Inferior parietal cortex (tissue), 1 donor: ENCODE measurements around the gene CASKIN1.
A peak's percentile ranks its signal among the peaks of the same experiment; 100 is the strongest.

Experiments used
- DNase-seq: peaks from one replicate; pipeline ENCODE4 v3.0.0-alpha.2; 2016; ENCODE audit errors: extremely low spot score

CASKIN1 gene

DNA sequence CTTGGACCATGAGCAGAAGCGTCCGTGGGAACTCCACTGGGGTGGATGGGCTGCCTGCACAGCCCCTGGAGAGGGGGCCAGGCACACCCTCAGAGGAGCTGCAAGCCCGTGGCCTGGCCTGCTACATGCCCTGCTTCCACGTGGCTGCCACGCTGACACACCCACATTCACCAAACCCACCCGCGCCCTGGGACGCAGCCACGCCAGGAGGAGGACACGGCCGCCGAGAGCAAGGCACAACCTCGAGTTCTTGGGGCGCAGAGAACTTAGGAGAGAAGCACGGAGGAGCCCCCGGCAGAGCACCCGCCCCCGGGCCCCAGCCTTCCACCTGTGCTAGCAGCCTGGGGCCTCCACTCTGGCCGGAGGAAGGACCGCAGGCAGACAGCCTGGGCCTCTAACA, 18.8 kb downstream of the CASKIN1 start:
- no peak for DNase-seq

DNA sequence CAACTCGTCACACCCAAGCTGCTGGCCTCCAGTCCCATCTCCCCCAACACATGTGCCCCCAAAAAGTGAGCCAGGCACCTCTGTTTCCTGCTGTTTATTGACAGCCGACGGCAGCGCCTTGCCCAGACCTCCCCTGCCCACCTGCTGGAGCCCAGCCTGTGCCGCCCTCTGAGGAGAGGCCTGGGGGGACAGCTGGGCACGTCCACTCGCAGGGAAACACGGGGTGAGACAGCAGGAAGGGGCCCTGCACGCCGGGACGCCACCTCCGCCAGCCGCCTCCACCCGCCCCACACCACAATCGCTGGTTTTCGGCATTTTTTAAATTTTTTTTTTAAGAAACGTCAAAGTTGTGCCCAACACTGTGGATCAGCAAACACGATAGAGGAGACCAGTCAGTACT, 19.3 kb downstream of the CASKIN1 start:
- no peak for DNase-seq

- no peak for DNase-seq
Observed at GRCh38 chr16:2176047-2176446, 20.4 kb downstream of the CASKIN1 start.

DNA sequence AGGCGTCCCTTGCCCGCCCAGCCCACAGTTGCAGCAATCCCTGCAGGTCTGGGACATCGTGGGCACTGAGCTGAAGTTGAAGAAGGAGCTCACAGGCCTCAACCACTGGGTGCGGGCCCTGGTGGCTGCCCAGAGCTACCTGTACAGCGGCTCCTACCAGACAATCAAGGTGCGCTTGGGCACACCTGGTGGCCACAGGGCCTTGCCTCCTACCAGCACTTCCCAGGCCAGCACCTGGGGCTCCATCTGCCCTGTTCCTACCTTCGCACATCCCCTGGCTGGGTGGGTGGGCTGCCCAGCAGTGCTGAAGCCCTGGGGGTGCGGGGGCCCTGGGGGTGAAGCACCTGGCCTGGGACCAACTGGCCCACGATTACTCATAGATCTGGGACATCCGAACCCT, 21.0 kb downstream of the CASKIN1 start:
- no peak for DNase-seq

DNA sequence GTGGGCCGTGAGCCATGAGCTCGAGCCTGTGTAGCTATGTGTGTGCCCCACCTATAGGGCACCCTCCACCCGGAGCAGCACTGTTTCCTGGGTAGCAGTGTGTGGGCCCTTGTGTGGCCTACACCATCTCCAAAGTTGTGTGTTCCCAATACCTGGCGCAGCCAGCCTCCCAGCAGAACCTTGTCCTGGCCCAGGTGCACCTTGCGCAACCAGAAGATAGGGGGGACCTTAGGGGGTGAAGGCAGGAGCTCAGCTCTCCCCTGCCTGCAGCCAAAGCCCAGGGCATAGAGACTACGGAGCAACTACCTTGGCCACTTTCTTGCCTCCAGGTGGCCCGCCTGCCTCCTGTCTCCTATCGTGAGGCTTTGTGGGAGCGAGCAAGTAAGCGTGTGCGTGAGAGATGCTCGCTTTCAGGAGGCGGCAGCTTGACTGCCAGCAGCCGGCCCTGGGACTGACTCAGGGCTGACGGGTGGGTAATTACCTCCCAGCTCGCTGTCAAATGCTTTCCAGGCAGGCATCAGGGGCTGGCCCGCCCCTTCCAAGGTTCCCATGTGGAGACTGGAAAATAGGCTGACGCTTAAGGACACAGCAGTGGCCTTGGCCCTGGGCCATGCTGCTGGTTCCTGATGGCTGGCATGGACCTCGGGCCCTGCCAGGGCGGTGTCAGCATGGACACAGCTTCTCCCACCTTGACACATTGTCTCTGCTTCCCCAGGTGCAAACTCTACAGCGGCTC, 21.8 kb downstream of the CASKIN1 start:
- DNase-seq: no peak

DNA sequence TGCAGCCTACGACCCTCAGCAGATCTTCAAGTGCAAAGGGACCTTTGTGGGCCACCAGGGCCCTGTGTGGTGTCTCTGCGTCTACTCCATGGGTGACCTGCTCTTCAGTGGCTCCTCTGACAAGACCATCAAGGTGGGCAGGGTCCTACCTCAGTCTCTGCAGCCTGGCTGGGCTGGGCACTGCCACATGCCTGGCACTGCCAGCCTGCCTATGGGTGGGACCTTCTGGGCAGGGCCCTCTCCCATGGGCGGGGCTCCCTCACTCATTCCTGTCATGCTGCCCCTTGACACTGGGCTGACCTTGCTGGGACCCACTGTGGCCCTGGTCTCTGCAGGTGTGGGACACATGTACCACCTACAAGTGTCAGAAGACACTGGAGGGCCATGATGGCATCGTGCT, 22.5 kb downstream of the CASKIN1 start:
- DNase-seq: no peak

DNA sequence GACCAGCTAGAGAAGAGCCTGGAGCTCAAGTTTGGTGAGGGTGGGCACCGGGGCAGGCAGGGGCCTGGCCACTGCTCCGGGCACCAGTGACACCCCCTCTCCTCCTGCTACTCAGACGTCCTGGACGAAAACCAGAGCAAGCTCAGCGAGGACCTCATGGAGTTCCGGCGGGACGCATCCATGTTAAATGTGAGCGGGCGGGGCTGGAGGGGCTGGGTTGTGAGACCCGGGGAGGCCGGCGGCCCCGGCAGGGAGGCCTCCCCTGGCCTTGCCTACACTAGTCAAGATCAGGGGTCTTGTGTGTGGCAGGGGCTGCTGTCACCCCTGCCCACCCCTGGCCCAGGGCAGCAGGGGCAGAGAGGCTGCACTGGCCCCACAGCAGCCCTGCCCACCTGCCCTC, 23.0 kb downstream of the CASKIN1 start:
- DNase-seq: no peak

DNA sequence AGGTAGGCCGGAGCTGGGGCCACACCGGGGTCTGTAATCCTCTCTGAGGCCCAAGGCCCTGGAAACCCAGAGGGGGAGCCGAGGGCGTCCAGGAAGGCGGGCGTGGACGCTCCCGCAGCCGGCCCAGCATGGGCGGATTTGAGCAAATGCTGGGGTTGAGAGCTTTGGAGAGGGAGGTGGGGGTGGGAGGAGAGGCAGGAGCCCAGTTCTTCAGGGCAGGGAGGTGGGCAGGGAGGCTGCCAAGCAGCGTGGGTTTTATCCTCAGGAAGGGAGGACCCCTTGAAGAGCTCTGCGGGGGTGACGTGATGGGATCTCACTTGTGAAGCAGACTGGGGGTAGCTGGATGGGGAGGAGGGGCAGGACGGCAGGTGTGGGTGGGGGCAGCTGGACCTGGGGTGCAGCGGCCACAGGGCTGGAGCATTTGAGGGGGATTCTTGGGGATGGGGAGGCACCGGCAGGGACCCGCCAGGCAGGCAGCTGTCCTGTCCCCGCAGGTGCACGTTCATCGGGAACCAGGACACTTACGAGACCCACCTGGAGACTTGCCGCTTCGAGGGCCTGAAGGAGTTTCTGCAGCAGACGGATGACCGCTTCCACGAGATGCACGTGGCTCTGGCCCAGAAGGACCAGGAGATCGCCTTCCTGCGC, 23.6 kb downstream of the CASKIN1 start:
- no peak for DNase-seq

GRCh38 chr16:2171601-2172178, 24.7 kb downstream of the CASKIN1 start:
- no peak for DNase-seq

DNA sequence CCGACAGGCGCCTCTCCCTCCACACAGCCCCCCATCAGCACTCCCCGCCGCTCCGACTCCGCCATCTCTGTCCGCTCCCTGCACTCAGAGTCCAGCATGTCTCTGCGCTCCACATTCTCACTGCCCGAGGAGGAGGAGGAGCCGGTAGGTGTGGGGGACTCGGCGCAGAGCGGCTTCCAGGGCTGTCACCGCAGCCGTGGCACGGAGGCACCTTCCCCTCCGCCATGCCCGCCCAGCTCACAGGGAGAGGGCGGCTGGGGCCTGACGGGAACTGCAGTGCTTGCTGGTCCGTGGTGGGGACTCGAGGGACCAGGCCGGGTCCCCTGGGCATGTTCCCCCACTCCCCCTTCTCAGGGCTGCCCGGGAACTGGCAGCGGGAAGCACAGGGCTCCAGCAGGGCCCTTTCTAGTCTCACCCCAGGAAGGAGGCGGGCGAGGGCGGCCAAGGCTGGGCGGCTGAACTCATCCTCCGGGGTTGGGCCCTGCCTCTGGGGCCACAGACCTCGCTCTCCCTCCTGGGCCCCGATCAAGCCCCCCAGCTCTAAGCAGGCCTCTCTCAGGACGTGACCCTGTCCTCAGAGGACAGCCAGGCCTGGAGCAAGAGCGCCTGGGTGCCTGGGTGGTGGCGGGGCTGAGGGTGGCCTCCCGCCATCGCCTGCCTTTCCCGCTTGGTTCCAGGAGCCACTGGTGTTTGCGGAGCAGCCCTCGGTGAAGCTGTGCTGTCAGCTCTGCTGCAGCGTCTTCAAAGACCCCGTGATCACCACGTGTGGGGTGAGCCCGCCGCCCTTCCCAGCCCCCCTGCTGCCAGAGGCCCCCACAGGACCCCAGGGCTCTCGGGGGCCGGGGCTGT, 25.6 kb downstream of the CASKIN1 start:
- no peak for DNase-seq

GRCh38 chr16:2170080-2170479, 26.3 kb downstream of the CASKIN1 start:
- DNase-seq: no peak

- DNase-seq: no peak
Observed at GRCh38 chr16:2167068-2167638, 29.3 kb downstream of the CASKIN1 start.

DNA sequence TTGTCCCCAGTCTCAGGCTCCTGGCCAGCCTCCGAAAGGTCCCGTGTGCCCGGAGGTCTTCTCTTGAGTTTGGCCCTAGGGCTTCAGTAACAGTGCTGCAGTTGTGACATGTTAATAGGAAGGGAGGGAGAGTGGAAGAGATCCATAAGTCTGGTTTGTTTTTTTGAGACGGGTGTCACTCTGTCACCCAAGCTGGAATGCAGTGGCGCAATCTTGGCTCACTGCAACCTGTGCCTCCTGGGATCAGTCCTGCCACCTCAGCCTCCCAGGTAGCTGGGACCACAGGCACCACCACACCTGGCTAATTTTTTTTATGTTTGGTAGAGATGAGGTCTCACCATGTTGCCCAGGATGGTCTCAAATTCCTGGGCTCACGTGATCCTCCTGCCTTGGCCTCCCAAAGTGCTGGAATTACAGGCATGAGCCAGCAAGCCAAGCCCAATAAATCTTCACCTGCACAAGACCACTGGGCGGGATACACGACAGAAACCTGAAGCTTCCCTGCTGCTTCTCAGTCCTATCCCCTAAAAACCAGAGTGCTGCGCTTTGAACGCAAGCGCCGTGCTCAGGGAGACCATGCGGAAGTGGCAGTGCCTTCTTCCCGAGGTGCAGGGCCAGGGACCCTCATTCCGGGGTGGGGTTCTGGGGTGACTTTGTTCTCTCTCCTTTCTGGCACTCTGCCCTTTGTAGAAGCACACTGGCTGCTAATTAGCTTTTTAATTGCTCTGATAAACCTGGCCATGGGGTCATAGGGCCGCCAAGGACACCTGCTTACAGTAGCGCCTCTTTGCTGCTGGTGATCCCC, 29.9 kb downstream of the CASKIN1 start:
- no peak for DNase-seq

DNA sequence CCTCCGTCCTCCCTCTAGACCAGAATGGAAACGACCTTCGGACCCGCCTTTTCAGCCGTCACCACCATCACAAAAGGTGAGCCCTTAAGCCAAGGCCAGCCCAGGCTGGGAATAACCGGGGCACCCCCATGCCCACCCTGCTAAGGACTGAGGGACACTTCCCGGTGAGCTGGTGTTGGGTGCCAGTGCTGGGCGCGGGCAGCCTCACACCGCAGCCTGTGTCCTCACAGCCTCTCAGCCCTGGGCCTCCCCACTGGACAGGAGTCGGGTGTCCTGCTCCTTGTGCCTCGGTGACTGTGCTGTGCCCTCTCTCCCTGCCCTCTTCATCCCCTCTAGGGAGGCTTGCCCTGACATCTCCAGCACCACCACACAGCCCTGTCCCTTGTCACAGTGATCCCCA, 30.5 kb downstream of the CASKIN1 start:
- DNase-seq: no peak

DNA sequence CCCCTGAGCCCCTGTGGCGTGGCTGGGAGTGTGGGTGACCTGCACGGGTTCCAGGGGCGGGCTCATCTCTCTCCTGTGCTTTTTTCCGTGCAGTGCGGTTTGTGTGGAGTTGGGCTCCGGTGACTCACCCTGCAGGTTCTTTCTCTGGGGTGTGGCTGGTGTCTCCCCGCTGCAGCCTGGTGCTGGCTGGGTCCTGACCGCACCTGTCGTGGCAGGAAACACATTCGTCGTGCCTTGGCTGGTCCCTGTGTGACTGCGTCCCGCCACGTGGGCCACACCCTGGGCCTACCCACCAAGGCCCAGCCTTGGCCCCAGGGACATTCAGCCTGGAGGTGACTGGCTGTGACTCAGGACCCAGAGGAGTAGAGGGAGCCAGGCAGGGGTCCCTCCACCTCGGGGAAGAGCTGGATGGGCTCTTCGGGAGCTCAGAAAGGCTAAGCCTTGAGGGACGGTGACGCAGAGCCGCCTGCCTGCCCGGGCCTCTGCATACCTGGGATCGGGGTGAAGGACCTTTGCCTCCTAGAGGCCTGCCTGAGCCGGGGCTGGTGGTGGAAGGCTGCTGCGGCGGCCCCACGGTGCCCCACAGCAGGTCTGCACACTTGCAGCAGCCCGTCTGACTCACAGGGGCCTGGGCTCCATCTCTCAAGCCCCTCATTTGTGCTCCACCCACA, 33.1 kb downstream of the CASKIN1 start:
- DNase-seq: no peak

DNA sequence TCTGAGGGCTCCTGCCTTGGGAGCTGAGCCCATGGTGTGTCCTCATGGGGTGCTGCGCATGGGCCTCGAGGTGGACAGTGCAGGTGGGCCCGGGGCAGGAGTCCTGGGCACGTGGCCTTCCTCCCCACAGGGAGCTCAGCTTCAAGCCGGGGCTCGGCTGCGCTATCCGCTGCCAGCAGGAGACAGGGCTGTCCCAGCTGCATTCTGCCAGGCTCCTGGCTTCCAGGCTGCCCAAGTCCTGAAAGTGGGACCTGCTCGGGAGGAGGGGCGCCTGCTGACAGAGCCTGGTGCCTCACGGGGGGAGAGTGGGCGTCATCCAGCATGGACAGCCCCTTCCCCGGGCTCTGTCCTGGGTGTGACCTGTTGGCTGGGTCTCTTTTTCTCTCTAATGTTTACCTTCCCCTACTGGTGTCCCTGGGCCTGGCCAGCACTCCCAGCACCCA, 33.7 kb downstream of the CASKIN1 start:
- DNase-seq: no peak

- DNase-seq: no peak
Observed at GRCh38 chr16:2161911-2162310, 34.5 kb downstream of the CASKIN1 start.

DNA sequence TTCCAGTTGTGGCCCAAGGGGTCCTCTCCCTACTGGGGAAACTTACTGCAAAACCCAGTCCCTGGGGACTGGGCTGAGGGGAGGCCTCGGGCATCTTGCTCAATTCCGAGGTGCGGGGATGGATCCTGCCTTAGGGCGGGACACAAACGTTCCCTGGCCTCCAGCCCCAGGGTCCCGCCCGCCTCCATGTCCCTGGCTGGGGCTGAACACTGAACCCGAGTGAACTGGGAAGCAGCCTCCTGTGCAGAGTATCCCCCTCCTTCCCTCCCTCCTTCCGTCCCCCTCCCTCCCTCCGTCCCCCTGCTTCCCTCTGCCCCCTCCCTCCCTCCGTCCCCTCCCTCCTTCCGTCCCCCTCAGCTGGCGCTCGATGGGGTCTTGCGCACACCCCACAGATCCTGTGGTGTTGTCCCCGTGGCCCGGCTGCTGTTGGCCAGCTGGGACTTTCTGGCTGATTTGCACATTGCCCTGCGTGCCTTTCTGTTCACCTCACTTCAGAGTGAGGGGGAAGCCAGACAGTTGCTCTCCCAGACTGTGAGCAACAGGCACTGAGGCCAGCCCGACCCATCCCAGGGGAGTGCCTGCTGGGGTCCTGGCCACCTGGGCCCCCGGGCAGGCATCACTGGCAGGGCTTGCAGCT, 35.4 kb downstream of the CASKIN1 start:
- no peak for DNase-seq

DNA sequence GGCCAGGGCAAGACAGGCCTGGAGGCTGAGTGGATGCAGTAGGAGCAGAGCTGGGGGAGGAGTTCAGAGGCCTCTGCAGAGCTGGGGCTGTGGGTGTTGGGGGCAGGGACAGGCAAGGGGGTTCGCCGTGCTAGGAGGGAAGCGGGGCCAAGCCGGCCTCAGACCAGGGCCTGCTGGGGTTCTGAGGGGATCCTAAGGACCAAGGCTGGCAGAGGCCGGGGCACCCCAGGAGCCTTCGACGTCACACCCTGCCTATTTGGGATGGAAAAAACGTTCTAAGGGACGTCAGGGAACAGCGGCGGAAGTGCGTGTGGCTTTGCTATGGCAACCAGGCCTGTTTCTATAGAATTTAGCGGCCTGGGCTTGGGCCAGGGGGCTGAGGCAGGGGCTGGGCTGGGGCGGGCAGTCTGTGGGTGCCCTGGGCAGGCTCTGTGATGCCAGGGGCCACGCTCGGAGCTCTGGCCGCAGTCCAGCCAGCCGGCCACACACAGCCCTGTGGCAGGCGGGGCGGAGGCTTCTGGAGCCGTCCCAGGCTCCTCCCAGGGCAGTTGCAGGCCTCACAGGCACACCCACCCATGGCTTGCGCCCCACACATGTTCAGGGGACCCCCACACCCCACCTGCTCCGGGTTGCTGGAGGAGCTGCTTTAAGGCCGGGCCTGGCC, 37.1 kb downstream of the CASKIN1 start:
- DNase-seq: peak; percentile 47

DNA sequence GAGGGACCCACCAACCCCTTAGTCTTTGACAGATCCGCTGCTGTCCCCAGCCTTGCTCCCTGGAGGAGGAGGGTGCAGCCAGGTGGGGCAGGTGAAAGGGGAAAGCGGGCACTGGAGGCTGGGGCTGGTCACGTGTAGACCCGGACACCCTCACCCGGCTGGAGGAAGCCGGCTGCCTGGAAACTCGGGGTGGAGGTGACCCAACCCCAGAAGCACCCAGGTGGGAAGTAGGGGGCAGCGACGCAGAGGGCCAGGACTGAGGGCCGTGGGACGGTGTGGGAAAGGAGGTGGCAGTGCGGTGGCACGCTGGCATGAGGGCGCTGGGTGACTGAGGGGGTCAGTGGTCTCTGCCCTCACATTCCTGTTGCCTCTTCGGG, 38.2 kb downstream of the CASKIN1 start:
- DNase-seq: no peak
